SU-DHL-6 (cell line): Measurements from ENCODE around the gene GPC1.

Experiments used
- CTCF ChIP-seq: fragments of 200-600 bp; sonication (generic); IDR thresholded peaks from one replicate; pipeline ENCODE4 v1.5.1; 2017; ENCODE audit warnings: antibody characterized with exemption, mild to moderate bottlenecking, low read length, moderate library complexity; ENCODE audit not compliant: insufficient read depth, poor library complexity, severe bottlenecking
- EZH2phosphoT487 ChIP-seq: fragments of 200-600 bp; sonication (generic), shearing (Covaris generic); conservative IDR thresholded peaks from 2 replicates; pipeline ENCODE4 v1.6.1; 2018; ENCODE audit warnings: mild to moderate bottlenecking, antibody characterized with exemption, low read length, moderate library complexity, mixed read lengths

- TF ChIP-seq CTCF: no peak
- no peak for TF ChIP-seq EZH2phosphoT487
Observed at GRCh38 chr2:240514631-240515030, 79.2 kb downstream of the GPC1 start.
